BE2C (cell line): Measurements from ENCODE around the gene GNAO1.

Experiments used
- DNase-seq: peaks from one replicate; pipeline ENCODE4 v3.0.0-alpha.2; 2020
- H3K27me3 ChIP-seq: fragments of 250-450 bp; sonication (Bioruptor Pico); 2 replicates; pipeline ENCODE4 v1.5.1; 2020; ENCODE audit warnings: mild to moderate bottlenecking
- H3K36me3 ChIP-seq: fragments of 250-450 bp; sonication (Bioruptor Pico); 2 replicates; pipeline ENCODE4 v1.5.1; 2020; ENCODE audit warnings: mild to moderate bottlenecking
- H3K4me1 ChIP-seq: fragments of 250-450 bp; sonication (Bioruptor Pico); 2 replicates; pipeline ENCODE4 v1.5.1; 2020
- H3K4me3 ChIP-seq: 2 replicates; pipeline ENCODE4 v1.5.1; 2011; ENCODE audit warnings: low read depth, low read length
- H3K9me3 ChIP-seq: fragments of 250-450 bp; sonication (Bioruptor Pico); 2 replicates; pipeline ENCODE4 v1.5.1; 2020
- CTCF ChIP-seq: IDR thresholded peaks from 2 replicates; pipeline ENCODE4 v1.5.1; 2012; ENCODE audit warnings: mild to moderate bottlenecking, low read depth, low read length

GNAO1 gene

GRCh38 chr16:56339431-56340195, 148.3 kb downstream of the GNAO1 start:
- DNase-seq = no peak
- Histone ChIP-seq H3K27me3 (no peaks in the 10 kb centered on the region), H3K9me3 (no peaks in the 10 kb centered on the region), H3K36me3 (peaks cover 93% of the 10 kb centered on the region), H3K4me3 (no peak overlapping the region), H3K4me1 (no peaks in the 10 kb centered on the region)
- TF ChIP-seq CTCF = no peak

- Histone ChIP-seq H3K27me3 (no peaks in the 10 kb centered on the region), H3K9me3 (no peaks in the 10 kb centered on the region), H3K4me3 (no peak overlapping the region), H3K4me1 (no peaks in the 10 kb centered on the region), H3K36me3 (peaks cover 93% of the 10 kb centered on the region)
- no peak for DNase-seq
- TF ChIP-seq CTCF = no peak
Measured at GRCh38 chr16:56340416-56340815, 149.1 kb downstream of the GNAO1 start.

- peaks cover 93% of the 10 kb centered on the region for H3K36me3 ChIP-seq
- no peak overlapping the region for H3K4me3 ChIP-seq
- DNase-seq = no peak
- H3K4me1 ChIP-seq = no peaks in the 10 kb centered on the region
- H3K9me3 ChIP-seq = no peaks in the 10 kb centered on the region
- TF ChIP-seq CTCF = no peak
- H3K27me3 ChIP-seq = no peaks in the 10 kb centered on the region
Measured at GRCh38 chr16:56340864-56341365, 149.6 kb downstream of the GNAO1 start.

GRCh38 chr16:56341656-56342399, 150.5 kb downstream of the GNAO1 start:
- no peaks in the 10 kb centered on the region for H3K9me3 ChIP-seq
- no peak for TF ChIP-seq CTCF
- DNase-seq = no peak
- H3K36me3 ChIP-seq = peaks cover 93% of the 10 kb centered on the region
- H3K4me1 ChIP-seq = no peaks in the 10 kb centered on the region
- H3K4me3 ChIP-seq = no peak overlapping the region
- H3K27me3 ChIP-seq = no peaks in the 10 kb centered on the region

GRCh38 chr16:56343661-56344517, 152.6 kb downstream of the GNAO1 start:
- no peaks in the 10 kb centered on the region for H3K9me3 ChIP-seq
- DNase-seq = no peak
- H3K4me3 ChIP-seq = no peak overlapping the region
- no peaks in the 10 kb centered on the region for H3K27me3 ChIP-seq
- TF ChIP-seq CTCF = no peak
- H3K36me3 ChIP-seq = peaks cover 86% of the 10 kb centered on the region
- H3K4me1 ChIP-seq = 0 out of 2 replicates have a peak, but pooled peaks cover 3% of the 10 kb centered on the region
